RPMI8226 (cell line): Measurements from ENCODE around the gene FLRT1.

Source experiments
- DNase-seq: peaks from one replicate; pipeline ENCODE4 v3.0.0-alpha.2; 2015

FLRT1 gene

GRCh38 chr11:64069401-64070313 is 33.9 kb downstream of the FLRT1 start:
- no peak for DNase-seq

- no peak for DNase-seq
Measured at GRCh38 chr11:64070314-64070681, 34.6 kb downstream of the FLRT1 start.

GRCh38 chr11:64071849-64072248 is 36.1 kb downstream of the FLRT1 start:
- DNase-seq = no peak

GRCh38 chr11:64072403-64072802 is 36.7 kb downstream of the FLRT1 start:
- no peak for DNase-seq

- no peak for DNase-seq
Measured at GRCh38 chr11:64072871-64073270, 37.1 kb downstream of the FLRT1 start.

GRCh38 chr11:64073542-64073941 is 37.8 kb downstream of the FLRT1 start:
- no peak for DNase-seq

GRCh38 chr11:64074239-64074638 is 38.5 kb downstream of the FLRT1 start:
- no peak for DNase-seq

GRCh38 chr11:64076758-64077157 is 41.0 kb downstream of the FLRT1 start:
- no peak for DNase-seq

- DNase-seq = no peak
Measured at GRCh38 chr11:64077607-64078006, 41.9 kb downstream of the FLRT1 start.

- no peak for DNase-seq
Measured at GRCh38 chr11:64078284-64078683, 42.6 kb downstream of the FLRT1 start.

- DNase-seq = no peak
Measured at GRCh38 chr11:64078905-64079304, 43.2 kb downstream of the FLRT1 start.

GRCh38 chr11:64080390-64080789 is 44.7 kb downstream of the FLRT1 start:
- no peak for DNase-seq

- DNase-seq = no peak
Measured at GRCh38 chr11:64081745-64082442, 46.2 kb downstream of the FLRT1 start.

GRCh38 chr11:64083398-64084080 is 47.8 kb downstream of the FLRT1 start:
- DNase-seq = no peak

GRCh38 chr11:64084146-64084950 is 48.6 kb downstream of the FLRT1 start:
- DNase-seq = no peak

- DNase-seq = no peak
Measured at GRCh38 chr11:64084951-64085710, 49.4 kb downstream of the FLRT1 start.
